ENCODE data around the gene BNIP5. TPM values are rescaled to one million over a fixed set of nuclear protein-coding genes. Genes with fewer than 3 reads are reported as not detected.

Gene BNIP5
- total and polyA plus RNA-seq, 4 donors, result not detected

DNA sequence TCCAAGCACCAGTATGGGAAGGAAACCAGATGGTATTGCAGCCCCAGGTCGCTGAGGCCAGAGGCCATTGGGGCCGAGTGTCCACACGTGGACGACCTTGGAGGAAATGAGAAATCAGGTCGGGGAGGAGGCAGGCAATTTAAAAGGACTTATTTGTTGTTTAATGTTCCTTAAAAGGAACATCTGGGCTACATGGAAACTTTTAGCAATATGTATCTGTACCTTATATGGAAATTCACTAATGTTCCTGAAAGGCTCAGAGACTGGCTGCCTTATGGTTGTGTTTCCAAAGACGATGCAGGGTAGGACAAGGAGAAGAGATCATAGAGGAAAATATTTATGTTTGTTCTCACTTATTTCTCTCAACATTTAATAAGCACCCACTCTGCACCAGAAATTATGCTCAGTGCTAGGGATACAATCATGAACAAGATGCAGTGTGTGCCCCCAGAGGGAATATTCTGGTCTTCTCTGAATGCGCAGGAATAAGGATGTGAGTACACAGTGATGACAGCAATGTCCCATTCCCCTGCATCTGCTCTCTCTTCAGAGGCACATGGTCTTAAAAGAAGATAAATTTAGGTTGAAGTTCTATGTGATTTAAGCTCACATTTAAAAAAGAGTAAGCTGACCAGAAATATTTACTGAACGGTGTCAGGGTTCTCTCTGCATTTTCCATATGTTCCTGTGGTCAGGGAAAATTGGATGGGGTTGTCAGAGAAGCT is 3.4 kb downstream of the BNIP5 start (continued):
- TF ChIP-seq, protein P1, sequence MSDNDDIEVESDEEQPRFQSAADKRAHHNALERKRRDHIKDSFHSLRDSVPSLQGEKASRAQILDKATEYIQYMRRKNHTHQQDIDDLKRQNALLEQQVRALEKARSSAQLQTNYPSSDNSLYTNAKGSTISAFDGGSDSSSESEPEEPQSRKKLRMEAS (IDR thresholded peaks at IDR 0.05), result no peak

DNA sequence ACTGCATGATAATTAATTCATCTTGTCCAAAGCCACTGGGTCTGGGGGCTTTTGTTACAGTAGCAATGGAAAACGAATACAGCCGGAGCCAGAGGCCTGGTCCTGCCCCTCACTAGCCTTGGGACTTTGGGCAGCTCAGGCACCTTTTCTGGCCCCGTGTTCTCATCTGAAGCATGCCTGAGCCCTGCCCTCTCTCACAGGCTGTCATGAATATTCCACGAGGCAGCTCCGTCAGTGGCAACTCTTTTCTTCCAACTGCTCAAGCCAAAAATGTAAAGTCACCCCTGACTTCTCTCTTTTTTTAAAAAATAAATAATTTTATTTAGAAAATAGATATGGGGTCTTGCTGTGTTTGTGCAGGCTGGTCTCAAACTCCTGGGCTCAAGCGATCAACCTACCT is 5.3 kb downstream of the BNIP5 start:
- H3K9me3 ChIP-seq (ENCODE audit: control insufficient read depth in 4 of 4, low read length in 3 of 4), result no peaks in the 10 kb centered on the region
- peaks cover 0 to 4% (median 0%) of the 10 kb centered on the region in 4 donors for H3K27me3 ChIP-seq (ENCODE audit: control insufficient read depth in 4 of 4, insufficient read depth in 4 of 4, low read length in 3 of 4)
- 87% methylated on average over 6 of the region's 6 CpGs for WGBS

DNA sequence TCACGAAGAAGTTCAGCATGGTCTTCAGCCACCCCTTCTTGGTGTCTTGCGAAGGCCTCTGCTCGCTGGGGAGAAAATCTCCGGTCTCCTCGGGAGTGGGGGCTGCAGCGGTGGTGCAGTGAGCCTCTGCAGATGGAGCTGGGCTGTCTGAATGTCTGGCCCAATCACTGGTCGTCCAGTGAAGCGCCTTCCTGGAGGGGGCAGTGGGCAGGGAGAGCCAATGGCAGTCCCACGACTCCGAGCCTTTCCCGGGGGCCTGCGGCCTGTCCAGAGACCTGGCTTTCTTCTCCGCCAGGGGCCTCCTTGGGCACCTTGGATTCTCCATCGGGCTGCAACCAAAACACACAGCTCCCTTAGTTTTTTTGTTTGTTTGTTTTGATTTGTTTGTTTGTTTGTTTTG is 6.3 kb downstream of the BNIP5 start:
- 91% methylated on average over 14 of the region's 14 CpGs for WGBS
- Histone ChIP-seq H3K9me3 (ENCODE audit: control insufficient read depth in 4 of 4, low read length in 3 of 4) (no peaks in the 10 kb centered on the region), H3K4me3 (ENCODE audit: low read depth in 1 of 3, low read length in 3 of 3) (no peak overlapping the region), H3K36me3 (ENCODE audit: control insufficient read depth in 4 of 4, insufficient read depth in 3 of 4, low read depth in 1 of 4, low read length in 3 of 4) (no peaks in the 10 kb centered on the region), H3K27ac (ENCODE audit: low read depth in 1 of 2, low read length in 2 of 2) (no peak overlapping the region), H3K9ac (ENCODE audit: low read depth in 1 of 2, low read length in 2 of 2) (no peak overlapping the region), H3K4me1 (ENCODE audit: control insufficient read depth in 4 of 4, insufficient read depth in 4 of 4, low read length in 3 of 4) (no peaks in the 10 kb centered on the region), H3K27me3 (ENCODE audit: control insufficient read depth in 4 of 4, insufficient read depth in 4 of 4, low read length in 3 of 4) (peaks cover 0 to 4% (median 0%) of the 10 kb centered on the region in 4 donors)
- no peak for DNase-seq (ENCODE audit: low spot score)
- no peak for TF ChIP-seq EGR1 (IDR thresholded peaks at IDR 0.05; ENCODE audit: low read depth in 2 of 2)
- TF ChIP-seq, protein P2, sequence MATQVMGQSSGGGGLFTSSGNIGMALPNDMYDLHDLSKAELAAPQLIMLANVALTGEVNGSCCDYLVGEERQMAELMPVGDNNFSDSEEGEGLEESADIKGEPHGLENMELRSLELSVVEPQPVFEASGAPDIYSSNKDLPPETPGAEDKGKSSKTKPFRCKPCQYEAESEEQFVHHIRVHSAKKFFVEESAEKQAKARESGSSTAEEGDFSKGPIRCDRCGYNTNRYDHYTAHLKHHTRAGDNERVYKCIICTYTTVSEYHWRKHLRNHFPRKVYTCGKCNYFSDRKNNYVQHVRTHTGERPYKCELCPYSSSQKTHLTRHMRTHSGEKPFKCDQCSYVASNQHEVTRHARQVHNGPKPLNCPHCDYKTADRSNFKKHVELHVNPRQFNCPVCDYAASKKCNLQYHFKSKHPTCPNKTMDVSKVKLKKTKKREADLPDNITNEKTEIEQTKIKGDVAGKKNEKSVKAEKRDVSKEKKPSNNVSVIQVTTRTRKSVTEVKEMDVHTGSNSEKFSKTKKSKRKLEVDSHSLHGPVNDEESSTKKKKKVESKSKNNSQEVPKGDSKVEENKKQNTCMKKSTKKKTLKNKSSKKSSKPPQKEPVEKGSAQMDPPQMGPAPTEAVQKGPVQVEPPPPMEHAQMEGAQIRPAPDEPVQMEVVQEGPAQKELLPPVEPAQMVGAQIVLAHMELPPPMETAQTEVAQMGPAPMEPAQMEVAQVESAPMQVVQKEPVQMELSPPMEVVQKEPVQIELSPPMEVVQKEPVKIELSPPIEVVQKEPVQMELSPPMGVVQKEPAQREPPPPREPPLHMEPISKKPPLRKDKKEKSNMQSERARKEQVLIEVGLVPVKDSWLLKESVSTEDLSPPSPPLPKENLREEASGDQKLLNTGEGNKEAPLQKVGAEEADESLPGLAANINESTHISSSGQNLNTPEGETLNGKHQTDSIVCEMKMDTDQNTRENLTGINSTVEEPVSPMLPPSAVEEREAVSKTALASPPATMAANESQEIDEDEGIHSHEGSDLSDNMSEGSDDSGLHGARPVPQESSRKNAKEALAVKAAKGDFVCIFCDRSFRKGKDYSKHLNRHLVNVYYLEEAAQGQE (IDR thresholded peaks at IDR 0.05), result no peak
- TF ChIP-seq FOXA1 (IDR thresholded peaks at IDR 0.05), result no peak
- TF ChIP-seq JUND (IDR thresholded peaks at IDR 0.05), result no peak
- no peak for TF ChIP-seq GABPA (IDR thresholded peaks at IDR 0.05 in 1 of 2, conservative IDR thresholded peaks at IDR 0.05 in 1 of 2)
- no peak for TF ChIP-seq HNF4G (IDR thresholded peaks at IDR 0.05)
- TF ChIP-seq FOXA2 (IDR thresholded peaks at IDR 0.05), result no peak
- TF ChIP-seq RAD21 (IDR thresholded peaks at IDR 0.05), result no peak
- no peak for TF ChIP-seq NR2F2 (IDR thresholded peaks at IDR 0.05)
- no peak for TF ChIP-seq HNF4A (conservative IDR thresholded peaks at IDR 0.05)
- TF ChIP-seq, protein P3, sequence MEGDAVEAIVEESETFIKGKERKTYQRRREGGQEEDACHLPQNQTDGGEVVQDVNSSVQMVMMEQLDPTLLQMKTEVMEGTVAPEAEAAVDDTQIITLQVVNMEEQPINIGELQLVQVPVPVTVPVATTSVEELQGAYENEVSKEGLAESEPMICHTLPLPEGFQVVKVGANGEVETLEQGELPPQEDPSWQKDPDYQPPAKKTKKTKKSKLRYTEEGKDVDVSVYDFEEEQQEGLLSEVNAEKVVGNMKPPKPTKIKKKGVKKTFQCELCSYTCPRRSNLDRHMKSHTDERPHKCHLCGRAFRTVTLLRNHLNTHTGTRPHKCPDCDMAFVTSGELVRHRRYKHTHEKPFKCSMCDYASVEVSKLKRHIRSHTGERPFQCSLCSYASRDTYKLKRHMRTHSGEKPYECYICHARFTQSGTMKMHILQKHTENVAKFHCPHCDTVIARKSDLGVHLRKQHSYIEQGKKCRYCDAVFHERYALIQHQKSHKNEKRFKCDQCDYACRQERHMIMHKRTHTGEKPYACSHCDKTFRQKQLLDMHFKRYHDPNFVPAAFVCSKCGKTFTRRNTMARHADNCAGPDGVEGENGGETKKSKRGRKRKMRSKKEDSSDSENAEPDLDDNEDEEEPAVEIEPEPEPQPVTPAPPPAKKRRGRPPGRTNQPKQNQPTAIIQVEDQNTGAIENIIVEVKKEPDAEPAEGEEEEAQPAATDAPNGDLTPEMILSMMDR (IDR thresholded peaks at IDR 0.05; ENCODE audit: low read depth, low read length, missing input control), result no peak
- TF ChIP-seq, protein P4, sequence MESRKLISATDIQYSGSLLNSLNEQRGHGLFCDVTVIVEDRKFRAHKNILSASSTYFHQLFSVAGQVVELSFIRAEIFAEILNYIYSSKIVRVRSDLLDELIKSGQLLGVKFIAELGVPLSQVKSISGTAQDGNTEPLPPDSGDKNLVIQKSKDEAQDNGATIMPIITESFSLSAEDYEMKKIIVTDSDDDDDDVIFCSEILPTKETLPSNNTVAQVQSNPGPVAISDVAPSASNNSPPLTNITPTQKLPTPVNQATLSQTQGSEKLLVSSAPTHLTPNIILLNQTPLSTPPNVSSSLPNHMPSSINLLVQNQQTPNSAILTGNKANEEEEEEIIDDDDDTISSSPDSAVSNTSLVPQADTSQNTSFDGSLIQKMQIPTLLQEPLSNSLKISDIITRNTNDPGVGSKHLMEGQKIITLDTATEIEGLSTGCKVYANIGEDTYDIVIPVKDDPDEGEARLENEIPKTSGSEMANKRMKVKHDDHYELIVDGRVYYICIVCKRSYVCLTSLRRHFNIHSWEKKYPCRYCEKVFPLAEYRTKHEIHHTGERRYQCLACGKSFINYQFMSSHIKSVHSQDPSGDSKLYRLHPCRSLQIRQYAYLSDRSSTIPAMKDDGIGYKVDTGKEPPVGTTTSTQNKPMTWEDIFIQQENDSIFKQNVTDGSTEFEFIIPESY (IDR thresholded peaks at IDR 0.05), result no peak
- TF ChIP-seq YY1 (IDR thresholded peaks at IDR 0.05), result no peak
- TF ChIP-seq SP1 (IDR thresholded peaks at IDR 0.05), result no peak

More for the DNA sequence above, 5.3 kb downstream of the BNIP5 start:
- TF ChIP-seq YY1 (IDR thresholded peaks at IDR 0.05), result no peak
- no peak for TF ChIP-seq RAD21 (IDR thresholded peaks at IDR 0.05)
- no peak for TF ChIP-seq SP1 (IDR thresholded peaks at IDR 0.05)
- no peak for TF ChIP-seq EGR1 (IDR thresholded peaks at IDR 0.05; ENCODE audit: low read depth in 2 of 2)
- no peak for TF ChIP-seq GABPA (IDR thresholded peaks at IDR 0.05 in 1 of 2, conservative IDR thresholded peaks at IDR 0.05 in 1 of 2)
- no peak for TF ChIP-seq HNF4A (conservative IDR thresholded peaks at IDR 0.05)
- no peak for TF ChIP-seq NR2F2 (IDR thresholded peaks at IDR 0.05)
- no peak for TF ChIP-seq FOXA2 (IDR thresholded peaks at IDR 0.05)
- TF ChIP-seq, protein P2 (IDR thresholded peaks at IDR 0.05), result no peak
- no peak for TF ChIP-seq TAF1 (conservative IDR thresholded peaks at IDR 0.05)
- TF ChIP-seq JUND (IDR thresholded peaks at IDR 0.05), result no peak
- TF ChIP-seq FOXA1 (IDR thresholded peaks at IDR 0.05), result no peak
- Histone ChIP-seq H3K36me3 (ENCODE audit: control insufficient read depth in 4 of 4, insufficient read depth in 3 of 4, low read depth in 1 of 4, low read length in 3 of 4) (no peaks in the 10 kb centered on the region), H3K27ac (ENCODE audit: low read depth in 1 of 2, low read length in 2 of 2) (no peak overlapping the region), H3K9ac (ENCODE audit: low read depth in 1 of 2, low read length in 2 of 2) (no peak overlapping the region), H3K4me1 (ENCODE audit: control insufficient read depth in 4 of 4, insufficient read depth in 4 of 4, low read length in 3 of 4) (no peaks in the 10 kb centered on the region), H3K4me3 (ENCODE audit: low read depth in 1 of 3, low read length in 3 of 3) (no peak overlapping the region)
- no peak for DNase-seq (ENCODE audit: low spot score)

All from liver (tissue), 9 donors.